Caco-2 (cell line): Measurements from ENCODE around the gene SPOCK3. TPM values are rescaled to one million over a fixed set of nuclear protein-coding genes. Genes with fewer than 3 reads are reported as not detected.
"Not testable (repeated sequence)": the region's sequence is repeated elsewhere in the genome, so short reads cannot be mapped to it uniquely, and the experiment has no call there.

Experiments
- Bru-seq: library from RNA; stranded (reverse); fragments of 400-500 nt; gene quantifications from one replicate; lab custom pipeline; 2021; lab: Mats Ljungman, UMichigan
- BruChase-seq, 2 experiments: library from RNA; stranded (reverse); fragments of 400-500 nt; gene quantifications; one replicate each; lab custom pipeline; 2021; lab: Mats Ljungman, UMichigan
- BruUV-seq: library from RNA; stranded (reverse); fragments of 400-500 nt; replicated peaks from 2 replicates; lab custom pipeline; 2021; lab: Mats Ljungman, UMichigan
- CTCF ChIA-PET: fragments of 300-600 bp; sonication (Branson Sonifier 250); formaldehyde crosslinking; loops from one replicate; lab custom pipeline; 2022; ENCODE audit warnings: antibody characterized with exemption; lab: Charles Lee
- POLR2A ChIA-PET: fragments of 300-600 bp; sonication (Branson Sonifier 250); formaldehyde crosslinking; loops from one replicate; lab custom pipeline; 2022; ENCODE audit warnings: antibody characterized with exemption; lab: Charles Lee
- DNase-seq, 2 experiments: peaks; one replicate each; pipeline versions ENCODE4 v3.0.0 to v3.0.0-alpha.2; 2020 to 2022
- H3K27me3 ChIP-seq: replicated peaks from 2 replicates; pipeline ENCODE4 v1.6.0; 2011; ENCODE audit warnings: low read length; ENCODE audit not compliant: control insufficient read depth, insufficient read depth
- H3K36me3 ChIP-seq: 2 replicates; pipeline ENCODE4 v1.5.1; 2011; ENCODE audit warnings: low read length; ENCODE audit not compliant: control insufficient read depth, insufficient read depth
- H3K4me1 ChIP-seq: fragments of 250-450 bp; sonication (Bioruptor Pico); 2 replicates; pipeline ENCODE4 v1.5.1; 2020; ENCODE audit warnings: mild to moderate bottlenecking
- H3K4me3 ChIP-seq: 2 replicates; pipeline ENCODE4 v1.5.1; 2011; ENCODE audit warnings: low read depth, mild to moderate bottlenecking, control low read depth, low read length
- H3K9me3 ChIP-seq: fragments of 250-450 bp; sonication (Bioruptor Pico); 2 replicates; pipeline ENCODE4 v1.5.1; 2020; ENCODE audit warnings: mild to moderate bottlenecking, moderate library complexity
- H3K27ac Mint-ChIP-seq: one replicate; pipeline ENCODE4 v1.8.0; 2022; ENCODE audit warnings: mixed read lengths; ENCODE audit not compliant: unreplicated experiment
- H3K27me3 Mint-ChIP-seq: one replicate; pipeline ENCODE4 v1.8.0; 2022; ENCODE audit warnings: mixed read lengths; ENCODE audit not compliant: insufficient read depth, unreplicated experiment
- H3K36me3 Mint-ChIP-seq: one replicate; pipeline ENCODE4 v1.8.0; 2022; ENCODE audit warnings: mild to moderate bottlenecking, mixed read lengths; ENCODE audit not compliant: insufficient read depth, unreplicated experiment
- H3K4me1 Mint-ChIP-seq: one replicate; pipeline ENCODE4 v1.8.0; 2022; ENCODE audit warnings: low read depth, mixed read lengths; ENCODE audit not compliant: unreplicated experiment
- H3K4me3 Mint-ChIP-seq: one replicate; pipeline ENCODE4 v1.8.0; 2022; ENCODE audit warnings: mild to moderate bottlenecking, moderate library complexity, mixed read lengths; ENCODE audit not compliant: unreplicated experiment
- H3K9me3 Mint-ChIP-seq: one replicate; pipeline ENCODE4 v1.8.0; 2022; ENCODE audit warnings: mixed read lengths; ENCODE audit not compliant: unreplicated experiment
- CTCF ChIP-seq, 2 experiments: fragments of 200-600 bp in 1 of 2; IDR thresholded peaks; 1 replicate in 1 of 2; 2 replicates in 1 of 2; pipeline versions ENCODE4 v1.5.1 to v1.8.0; 2011 to 2022; ENCODE audit warnings: antibody characterized with exemption in 1 of 2, control low read depth in 1 of 2, inconsistent platforms in 1 of 2, low read depth in 1 of 2, low read length in 1 of 2, mild to moderate bottlenecking in 1 of 2, moderate library complexity in 1 of 2; ENCODE audit not compliant: insufficient read depth in 1 of 2, severe bottlenecking in 1 of 2, unreplicated experiment in 1 of 2
- intact Hi-C: fragments of 100-400 bp; cut with micrococcal nuclease; formaldehyde crosslinking; loops from one replicate; pipeline ENCODE4 v1.10.0; 2022; ENCODE audit not compliant: unreplicated experiment
- long read RNA-seq: library from polyadenylated mRNA; stranded (forward); transcript quantifications from one replicate; pipeline ENCODE4 v2.0.0, GENCODE V29; 2022
- total RNA-seq: library from RNA; stranded (reverse); gene quantifications from 2 replicates; pipeline ENCODE4 v1.2.3, GENCODE V29; 2022

The SPOCK3 gene
- total RNA-seq (1.3 and 3.0 TPM in 2 replicates), Bru-seq, nascent RNA (percentile 31 among the genes with signal in this experiment), BruChase-seq, experiment 1, labeled RNA remaining after a 2-hour chase (percentile 25 among the genes with signal in this experiment), BruChase-seq, experiment 2, labeled RNA remaining after a 6-hour chase (percentile 18 among the genes with signal in this experiment)
- long read RNA-seq, partial matches to known transcripts, result 0 of 7 reads
- long read RNA-seq, other reads (novel, unspliced or antisense), result 2 of 7 reads

- no peaks in the 10 kb centered on the region; the same call in 1 of the 2 replicates for H3K27me3 ChIP-seq
- H3K9me3 Mint-ChIP-seq, result no peaks in the 10 kb centered on the region
- ChIA-PET CTCF (no interaction called here), POLR2A (no interaction called here)
- peaks cover 14% of the 10 kb centered on the region for H3K27me3 Mint-ChIP-seq
- no peaks in the 10 kb centered on the region for H3K36me3 ChIP-seq
- intact Hi-C loops, result loop anchor here (1.0 kb wide), 1 partner anchor 213 kb away; no protein-coding TSS in a partner anchor
- H3K4me3 ChIP-seq, result peak within 1 kb of the TSS; percentile 38
- H3K36me3 Mint-ChIP-seq, result no peaks in the 10 kb centered on the region
- H3K4me3 Mint-ChIP-seq, result peak within 1 kb of the TSS; percentile 73
- H3K9me3 ChIP-seq, result no peaks in the 10 kb centered on the region
- H3K27ac Mint-ChIP-seq, result no peak within 1 kb of the TSS
- TF ChIP-seq CTCF (IDR thresholded peaks at IDR 0.05; ENCODE audit: insufficient read depth in 1 of 2, low read depth in 1 of 2, low read length in 1 of 2, severe bottlenecking in 1 of 2, unreplicated experiment in 1 of 2), result no peak
- H3K4me1 ChIP-seq, result no peaks in the 10 kb centered on the region
- DNase-seq, result peak in 1 of 2 experiments; percentile 32
- no TSS peak for BruUV-seq
- peaks cover 6% of the 10 kb centered on the region for H3K4me1 Mint-ChIP-seq
Measured at GRCh38 chr4:167234316-167234881, at the start of gene SPOCK3. SPOCK3 (minus strand) TSS chr4:167234494.

DNA sequence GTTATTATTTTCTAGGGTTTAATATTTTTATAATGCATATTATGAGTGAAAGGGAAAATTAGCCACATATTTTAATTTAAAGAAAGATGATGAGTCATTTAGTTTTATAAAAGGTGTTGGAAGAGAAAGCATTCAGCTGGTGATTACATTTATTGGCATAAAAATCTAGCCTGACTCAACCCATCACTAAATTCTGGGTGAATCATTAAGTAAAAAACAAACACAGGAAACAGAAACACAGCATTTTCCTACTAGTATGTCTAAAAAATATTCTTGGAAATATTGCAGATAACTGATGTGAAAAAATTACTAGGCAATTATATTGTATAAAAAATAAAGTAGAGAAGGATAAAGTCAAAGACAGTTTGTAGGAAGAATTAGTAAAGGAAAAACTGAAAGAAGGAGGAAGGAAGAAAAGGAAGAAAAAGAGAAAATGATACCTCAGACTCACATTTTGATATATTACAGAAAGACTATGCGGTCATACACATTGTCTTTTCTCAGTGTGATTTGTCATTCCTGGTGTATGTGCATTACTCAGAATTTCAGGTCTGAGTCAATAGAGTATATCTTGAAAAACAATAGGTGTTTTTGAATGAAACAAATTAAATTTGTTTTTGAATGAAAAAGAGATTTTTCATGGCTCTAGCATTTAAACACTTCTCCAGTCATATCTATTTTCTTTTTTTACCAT, 48.0 kb upstream of the SPOCK3 start:
- ChIA-PET POLR2A (no interaction called here), CTCF (no interaction called here)
- DNase-seq, result no peak
- Mint-ChIP-seq H3K27me3 (no peaks in the 10 kb centered on the region), H3K4me1 (no peaks in the 10 kb centered on the region), H3K27ac (no peak overlapping the region), H3K9me3 (peaks cover 3% of the 10 kb centered on the region), H3K4me3 (no peak overlapping the region), H3K36me3 (no peaks in the 10 kb centered on the region)
- intact Hi-C loops, result no loop called here
- Histone ChIP-seq H3K4me1 (no peaks in the 10 kb centered on the region), H3K9me3 (no peaks in the 10 kb centered on the region), H3K4me3 (no peak overlapping the region), H3K27me3 (no peaks in the 10 kb centered on the region), H3K36me3 (no peaks in the 10 kb centered on the region)
- TF ChIP-seq CTCF (IDR thresholded peaks at IDR 0.05; ENCODE audit: insufficient read depth in 1 of 2, low read depth in 1 of 2, low read length in 1 of 2, severe bottlenecking in 1 of 2, unreplicated experiment in 1 of 2), result no peak
- no TSS peak for BruUV-seq

- H3K4me3 Mint-ChIP-seq, BruUV-seq, H3K9me3 ChIP-seq, H3K4me3 ChIP-seq, H3K27me3 ChIP-seq, H3K27ac Mint-ChIP-seq, H3K9me3 Mint-ChIP-seq, H3K36me3 Mint-ChIP-seq, POLR2A ChIA-PET, intact Hi-C loops, CTCF ChIA-PET, H3K27me3 Mint-ChIP-seq, H3K36me3 ChIP-seq, H3K4me1 Mint-ChIP-seq, H3K4me1 ChIP-seq, DNase-seq: not testable (repeated sequence)
Measured at GRCh38 chr4:167281545-167281944, 47.3 kb upstream of the SPOCK3 start.
